Glutamatergic neuron (in vitro differentiated cells): ENCODE measurements around the gene FRS2. TPM values are rescaled to one million over a fixed set of nuclear protein-coding genes. Genes with fewer than 3 reads are reported as not detected.

Experiments used
- DNase-seq: peaks from one replicate; pipeline ENCODE4 v3.0.0; 2022
- H3K27ac Mint-ChIP-seq: one replicate; pipeline ENCODE4 v1.8.0; 2020; ENCODE audit warnings: mild to moderate bottlenecking, mixed read lengths, inconsistent platforms; ENCODE audit not compliant: unreplicated experiment
- H3K27me3 Mint-ChIP-seq: one replicate; pipeline ENCODE4 v1.8.0; 2020; ENCODE audit warnings: mild to moderate bottlenecking, moderate library complexity, mixed read lengths, inconsistent platforms; ENCODE audit not compliant: unreplicated experiment
- H3K36me3 Mint-ChIP-seq: one replicate; pipeline ENCODE4 v1.8.0; 2020; ENCODE audit warnings: mild to moderate bottlenecking, mixed read lengths, inconsistent platforms; ENCODE audit not compliant: unreplicated experiment
- H3K4me1 Mint-ChIP-seq: one replicate; pipeline ENCODE4 v1.8.0; 2020; ENCODE audit warnings: mild to moderate bottlenecking, low read depth, mixed read lengths, inconsistent platforms; ENCODE audit not compliant: unreplicated experiment
- H3K4me3 Mint-ChIP-seq: one replicate; pipeline ENCODE4 v1.8.0; 2020; ENCODE audit warnings: mild to moderate bottlenecking, mixed read lengths, inconsistent platforms; ENCODE audit not compliant: unreplicated experiment
- H3K9me3 Mint-ChIP-seq: one replicate; pipeline ENCODE4 v1.8.0; 2020; ENCODE audit warnings: mild to moderate bottlenecking, moderate library complexity, mixed read lengths, inconsistent platforms; ENCODE audit not compliant: unreplicated experiment
- CTCF ChIP-seq: fragments of 200-600 bp; sonication (generic); IDR thresholded peaks from one replicate; pipeline ENCODE4 v1.5.0; 2021; ENCODE audit not compliant: partially characterized antibody, unreplicated experiment
- total RNA-seq: library from RNA; stranded (reverse); fragmentation: NEBNext Ultra II Directional; extraction: Animal tissue kit (Norgen Biotek cat#: 25700); gene quantifications from one replicate; pipeline ENCODE4 v1.2.1, GENCODE V29; 2021; ENCODE audit not compliant: unreplicated experiment

Gene FRS2
- total RNA-seq, 1 donor from 2014 or later = 26.7 TPM

- Mint-ChIP-seq H3K27ac (no peak overlapping the region), H3K4me1 (peaks cover 3% of the 10 kb centered on the region), H3K4me3 (no peak overlapping the region), H3K9me3 (peaks cover 1% of the 10 kb centered on the region), H3K36me3 (no peaks in the 10 kb centered on the region), H3K27me3 (no peaks in the 10 kb centered on the region)
- TF ChIP-seq CTCF = no peak
- no peak for DNase-seq
These were observed 83.5 kb downstream of the FRS2 start for GRCh38 chr12:69553628-69554248.

DNA sequence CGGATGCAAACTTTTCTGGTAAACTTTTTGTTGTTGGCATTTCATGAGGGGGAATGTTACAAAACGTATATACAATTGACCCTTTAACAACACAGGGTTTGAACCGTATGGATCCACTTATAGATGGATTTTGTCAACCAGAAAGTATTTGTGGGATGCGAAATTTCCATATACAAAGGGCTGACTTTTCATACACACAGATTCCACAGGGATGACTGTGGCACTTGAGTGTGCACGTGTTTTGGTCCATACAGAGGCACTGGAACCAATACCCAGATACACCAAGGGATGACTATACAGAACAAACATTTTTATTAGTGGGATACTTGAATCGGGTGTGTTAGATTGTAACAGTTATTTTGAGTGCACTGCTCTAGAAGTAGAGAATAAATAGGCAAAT is 85.3 kb downstream of the FRS2 start:
- Mint-ChIP-seq H3K36me3 (no peaks in the 10 kb centered on the region), H3K4me3 (no peak overlapping the region)

GRCh38 chr12:69556383-69556782 is 86.2 kb downstream of the FRS2 start:
- Mint-ChIP-seq H3K4me1 (peaks cover 3% of the 10 kb centered on the region), H3K9me3 (peaks cover 1% of the 10 kb centered on the region), H3K4me3 (no peak overlapping the region), H3K27me3 (no peaks in the 10 kb centered on the region), H3K27ac (no peak overlapping the region), H3K36me3 (no peaks in the 10 kb centered on the region)
- no peak for DNase-seq
- TF ChIP-seq CTCF = no peak

More for the DNA sequence above, 85.3 kb downstream of the FRS2 start:
- DNase-seq = no peak
- H3K4me1 Mint-ChIP-seq = peaks cover 3% of the 10 kb centered on the region
- TF ChIP-seq CTCF = no peak
- H3K27me3 Mint-ChIP-seq = no peaks in the 10 kb centered on the region
- H3K9me3 Mint-ChIP-seq = peaks cover 1% of the 10 kb centered on the region
- no peak overlapping the region for H3K27ac Mint-ChIP-seq

DNA sequence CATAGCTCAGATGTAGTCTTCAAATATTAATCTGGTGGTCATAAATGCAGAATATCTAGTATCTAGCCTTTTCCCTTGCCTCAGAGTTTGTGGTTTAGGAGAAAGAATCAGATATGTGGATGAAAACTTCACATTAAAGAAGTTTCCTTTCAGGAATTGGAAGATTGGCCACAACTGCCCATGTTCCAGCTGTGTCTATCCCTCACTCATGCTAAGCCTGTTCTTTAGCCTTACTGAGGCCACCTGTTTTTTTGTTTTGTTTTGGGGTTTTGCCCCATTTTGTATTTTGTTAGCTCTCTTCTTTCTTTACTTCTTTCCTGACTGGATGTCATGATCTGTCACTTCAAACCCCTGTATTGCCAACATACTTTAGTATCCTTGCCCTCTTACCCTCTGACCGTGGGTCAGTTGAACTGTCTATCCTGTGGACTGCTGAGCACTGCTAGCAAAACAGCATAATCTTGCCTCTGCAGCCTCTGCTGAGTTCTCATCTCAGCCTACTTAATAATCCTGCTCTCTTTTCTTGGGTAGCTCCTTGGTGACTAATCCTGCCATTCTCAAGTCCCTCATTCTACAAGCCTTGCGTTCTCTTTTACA is 93.1 kb downstream of the FRS2 start:
- no peaks in the 10 kb centered on the region for H3K27me3 Mint-ChIP-seq
- H3K4me1 Mint-ChIP-seq = no peaks in the 10 kb centered on the region
- H3K4me3 Mint-ChIP-seq = no peak overlapping the region
- no peak overlapping the region for H3K27ac Mint-ChIP-seq
- DNase-seq = no peak
- no peaks in the 10 kb centered on the region for H3K36me3 Mint-ChIP-seq
- H3K9me3 Mint-ChIP-seq = no peaks in the 10 kb centered on the region
- no peak for TF ChIP-seq CTCF

DNA sequence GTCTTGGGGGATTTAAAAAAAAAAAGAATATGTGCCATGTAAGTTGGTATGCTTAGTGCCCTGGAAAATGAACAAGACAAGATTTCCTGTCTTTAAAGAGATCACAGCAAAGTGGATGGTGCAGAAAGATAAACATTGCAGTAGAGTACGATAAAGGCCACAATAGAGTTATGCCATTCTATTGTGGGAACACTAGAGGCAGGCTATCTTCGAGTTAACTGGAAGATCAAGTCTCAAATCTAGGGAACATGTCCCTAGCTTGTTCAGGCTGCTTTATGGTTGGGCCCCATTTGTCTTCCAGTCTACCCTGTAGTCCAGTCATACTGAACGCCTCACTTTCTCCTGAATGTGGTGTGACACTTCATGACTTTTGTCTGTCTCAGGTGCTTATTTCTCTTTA is 96.4 kb downstream of the FRS2 start:
- H3K27me3 Mint-ChIP-seq = no peaks in the 10 kb centered on the region
- TF ChIP-seq CTCF = no peak
- no peak overlapping the region for H3K4me3 Mint-ChIP-seq
- H3K9me3 Mint-ChIP-seq = no peaks in the 10 kb centered on the region
- no peak overlapping the region for H3K27ac Mint-ChIP-seq
- no peaks in the 10 kb centered on the region for H3K4me1 Mint-ChIP-seq
- H3K36me3 Mint-ChIP-seq = no peaks in the 10 kb centered on the region
- DNase-seq = no peak
